ENCODE results near the gene SLC1A2.
A peak's percentile ranks its signal among the peaks of the same experiment; 100 is the strongest.

SLC1A2 gene

DNA sequence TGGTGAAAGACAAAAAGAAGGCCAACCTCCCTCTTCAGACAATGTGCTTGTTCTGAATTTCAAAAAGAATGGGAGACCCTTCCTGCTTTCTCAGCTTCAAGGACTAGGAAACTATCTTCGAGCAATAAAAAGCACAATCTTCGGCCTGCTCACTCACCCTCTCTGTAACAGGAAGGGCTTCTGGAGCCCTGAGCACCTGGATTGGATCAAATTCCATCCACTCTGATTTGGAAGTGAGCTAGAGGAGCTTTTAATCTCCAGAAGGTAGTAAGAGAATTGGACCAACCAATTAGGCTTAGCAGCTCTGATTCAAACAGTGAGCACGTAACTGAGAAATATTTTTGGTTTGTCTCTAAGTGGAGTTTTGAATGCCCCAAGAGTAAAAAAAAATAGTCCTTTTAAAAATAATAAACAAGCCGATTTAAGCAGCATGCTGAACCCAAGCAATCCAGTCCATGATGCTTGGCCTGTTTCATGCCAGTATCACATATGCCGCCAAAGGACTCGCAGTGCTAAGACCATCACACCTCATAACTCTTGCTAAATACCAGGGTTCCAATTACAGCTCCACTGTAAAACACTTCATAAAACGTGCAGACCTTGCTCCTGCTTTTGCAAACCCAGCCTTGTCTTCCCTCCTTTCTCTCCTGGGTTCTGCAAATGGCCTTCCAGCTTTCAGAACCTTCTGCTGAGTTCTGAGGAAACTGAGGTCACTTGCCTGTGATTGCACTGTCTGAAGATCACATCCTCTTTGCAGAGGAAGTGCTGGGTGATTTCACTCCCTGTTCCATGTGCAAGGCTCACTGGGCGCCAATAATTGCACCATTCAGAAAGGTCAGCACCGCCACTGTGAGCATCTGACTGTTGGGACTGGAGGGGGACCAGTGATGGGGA, 74.4 kb downstream of the SLC1A2 start:
- no peaks in the 10 kb centered on the region for H3K9me3 ChIP-seq (ENCODE audit: insufficient read depth, low read length)
- no peak overlapping the region for H3K4me3 ChIP-seq (ENCODE audit: low read length)
- no peak overlapping the region for H3K9ac ChIP-seq (ENCODE audit: low read length)
- TF ChIP-seq, protein P1, sequence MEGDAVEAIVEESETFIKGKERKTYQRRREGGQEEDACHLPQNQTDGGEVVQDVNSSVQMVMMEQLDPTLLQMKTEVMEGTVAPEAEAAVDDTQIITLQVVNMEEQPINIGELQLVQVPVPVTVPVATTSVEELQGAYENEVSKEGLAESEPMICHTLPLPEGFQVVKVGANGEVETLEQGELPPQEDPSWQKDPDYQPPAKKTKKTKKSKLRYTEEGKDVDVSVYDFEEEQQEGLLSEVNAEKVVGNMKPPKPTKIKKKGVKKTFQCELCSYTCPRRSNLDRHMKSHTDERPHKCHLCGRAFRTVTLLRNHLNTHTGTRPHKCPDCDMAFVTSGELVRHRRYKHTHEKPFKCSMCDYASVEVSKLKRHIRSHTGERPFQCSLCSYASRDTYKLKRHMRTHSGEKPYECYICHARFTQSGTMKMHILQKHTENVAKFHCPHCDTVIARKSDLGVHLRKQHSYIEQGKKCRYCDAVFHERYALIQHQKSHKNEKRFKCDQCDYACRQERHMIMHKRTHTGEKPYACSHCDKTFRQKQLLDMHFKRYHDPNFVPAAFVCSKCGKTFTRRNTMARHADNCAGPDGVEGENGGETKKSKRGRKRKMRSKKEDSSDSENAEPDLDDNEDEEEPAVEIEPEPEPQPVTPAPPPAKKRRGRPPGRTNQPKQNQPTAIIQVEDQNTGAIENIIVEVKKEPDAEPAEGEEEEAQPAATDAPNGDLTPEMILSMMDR (IDR thresholded peaks at IDR 0.05; ENCODE audit: low read depth, low read length): no peak
- TF ChIP-seq EZH2phosphoT487 (IDR thresholded peaks at IDR 0.05; ENCODE audit: low read depth): no peak
- H3K4me2 ChIP-seq (ENCODE audit: low read length): peak overlapping the region; percentile 34
- peaks cover 21% of the 10 kb centered on the region for H3K4me1 ChIP-seq (ENCODE audit: low read length)
- no peaks in the 10 kb centered on the region for H3K36me3 ChIP-seq (replicated peaks; ENCODE audit: low read depth, low read length)
- no peaks in the 10 kb centered on the region for H3K79me2 ChIP-seq (ENCODE audit: low read length)
- H3K27ac ChIP-seq (ENCODE audit: low read length): no peak overlapping the region
- H2AFZ ChIP-seq (ENCODE audit: low read depth, low read length): no peak overlapping the region
- H4K20me1 ChIP-seq (ENCODE audit: insufficient read depth, low read length): no peaks in the 10 kb centered on the region
- H3K27me3 ChIP-seq (ENCODE audit: low read depth, low read length): no peaks in the 10 kb centered on the region; the same call in 1 of the 2 replicates

DNA sequence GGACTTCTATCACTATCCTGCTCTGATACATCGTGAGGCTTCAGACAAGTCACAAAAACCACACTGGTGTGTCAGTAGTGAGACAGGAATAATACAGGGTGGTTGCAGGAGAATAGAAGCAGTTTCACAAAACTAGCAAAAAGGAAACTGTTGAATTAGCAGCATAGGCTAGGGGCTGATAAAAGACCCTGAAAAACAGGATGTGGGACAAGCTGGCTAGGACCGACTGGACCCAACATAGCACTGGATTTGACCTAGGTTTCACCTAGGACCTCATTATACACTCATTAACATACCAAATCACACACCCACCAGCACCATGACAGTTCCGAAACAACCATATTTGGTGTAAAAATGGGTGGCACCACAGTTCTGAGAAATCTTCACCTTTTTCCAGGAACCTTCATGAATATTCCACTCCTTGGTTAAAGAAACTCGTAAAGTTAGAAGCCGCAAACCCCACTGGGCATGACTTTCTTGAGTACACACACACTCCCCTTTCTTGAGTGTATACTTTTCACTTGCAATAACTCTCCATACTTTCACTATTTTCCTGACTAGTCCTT, 76.2 kb downstream of the SLC1A2 start:
- no peak overlapping the region for H2AFZ ChIP-seq (ENCODE audit: low read depth, low read length)
- no peaks in the 10 kb centered on the region for H3K36me3 ChIP-seq (replicated peaks; ENCODE audit: low read depth, low read length)
- TF ChIP-seq, protein P1 (IDR thresholded peaks at IDR 0.05; ENCODE audit: low read depth, low read length): no peak
- no peak for TF ChIP-seq EZH2phosphoT487 (IDR thresholded peaks at IDR 0.05; ENCODE audit: low read depth)
- no peaks in the 10 kb centered on the region; the same call in 1 of the 2 replicates for H3K27me3 ChIP-seq (ENCODE audit: low read depth, low read length)
- peaks cover 21% of the 10 kb centered on the region for H3K4me1 ChIP-seq (ENCODE audit: low read length)
- peak overlapping the region; percentile 31 for H3K4me2 ChIP-seq (ENCODE audit: low read length)
- no peak overlapping the region for H3K4me3 ChIP-seq (ENCODE audit: low read length)
- no peaks in the 10 kb centered on the region for H3K79me2 ChIP-seq (ENCODE audit: low read length)
- H3K9ac ChIP-seq (ENCODE audit: low read length): no peak overlapping the region
- no peak overlapping the region for H3K27ac ChIP-seq (ENCODE audit: low read length)
- H4K20me1 ChIP-seq (ENCODE audit: insufficient read depth, low read length): no peaks in the 10 kb centered on the region
- H3K9me3 ChIP-seq (ENCODE audit: insufficient read depth, low read length): no peaks in the 10 kb centered on the region

DNA sequence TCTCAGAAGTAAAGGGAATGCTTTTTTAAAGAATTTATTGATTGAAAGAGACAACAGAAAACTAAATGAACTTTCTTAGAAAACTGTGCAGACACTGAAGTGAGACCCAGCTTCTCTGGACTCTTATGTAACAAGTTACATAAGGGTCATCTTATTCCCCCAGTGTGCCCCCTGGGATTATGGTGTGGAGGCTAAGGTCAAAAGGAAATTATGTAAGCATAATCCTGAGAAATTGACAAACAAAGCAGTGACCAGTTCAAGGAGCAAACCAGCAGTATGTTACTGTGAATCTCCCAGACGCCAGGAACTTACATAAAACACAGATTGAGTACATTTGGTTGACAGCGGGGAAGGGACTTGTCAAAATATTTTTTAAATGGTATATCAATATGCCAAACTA, 78.6 kb downstream of the SLC1A2 start:
- Histone ChIP-seq H3K9ac (ENCODE audit: low read length) (no peak overlapping the region), H3K27me3 (ENCODE audit: low read depth, low read length) (no peaks in the 10 kb centered on the region), H4K20me1 (ENCODE audit: insufficient read depth, low read length) (no peaks in the 10 kb centered on the region), H3K9me3 (ENCODE audit: insufficient read depth, low read length) (no peaks in the 10 kb centered on the region), H3K36me3 (replicated peaks; ENCODE audit: low read depth, low read length) (no peaks in the 10 kb centered on the region), H2AFZ (ENCODE audit: low read depth, low read length) (no peak overlapping the region), H3K27ac (ENCODE audit: low read length) (no peak overlapping the region), H3K4me1 (ENCODE audit: low read length) (peaks cover 21% of the 10 kb centered on the region), H3K4me2 (ENCODE audit: low read length) (no peak overlapping the region), H3K4me3 (ENCODE audit: low read length) (no peak overlapping the region), H3K79me2 (ENCODE audit: low read length) (no peaks in the 10 kb centered on the region)
- no peak for TF ChIP-seq EZH2phosphoT487 (IDR thresholded peaks at IDR 0.05; ENCODE audit: low read depth)
- TF ChIP-seq, protein P1 (IDR thresholded peaks at IDR 0.05; ENCODE audit: low read depth, low read length): no peak

DNA sequence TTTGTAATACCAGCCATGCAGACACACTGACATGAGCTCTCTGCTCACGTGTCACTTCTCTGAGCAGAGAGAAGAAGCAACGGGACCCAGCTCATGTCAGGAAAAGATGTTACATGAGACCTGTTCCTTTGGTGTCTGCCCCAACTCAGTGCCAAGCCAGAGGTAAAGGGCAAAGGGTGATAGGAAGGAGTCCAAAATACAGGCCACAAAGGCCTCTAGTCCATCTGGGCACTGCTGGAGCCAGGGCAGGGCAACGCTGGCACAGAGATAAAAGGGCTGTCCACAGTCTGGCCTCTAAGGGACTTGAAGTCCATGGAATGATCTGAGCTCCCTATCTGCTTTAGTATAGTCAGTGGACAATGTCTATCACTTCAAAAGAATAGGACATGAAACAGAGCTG, 79.3 kb downstream of the SLC1A2 start:
- Histone ChIP-seq H3K4me2 (ENCODE audit: low read length) (no peak overlapping the region), H4K20me1 (ENCODE audit: insufficient read depth, low read length) (no peaks in the 10 kb centered on the region), H3K27ac (ENCODE audit: low read length) (no peak overlapping the region)

More for the DNA sequence above, 79.3 kb downstream of the SLC1A2 start:
- Histone ChIP-seq H3K79me2 (ENCODE audit: low read length) (no peaks in the 10 kb centered on the region), H3K9me3 (ENCODE audit: insufficient read depth, low read length) (no peaks in the 10 kb centered on the region), H3K9ac (ENCODE audit: low read length) (no peak overlapping the region), H2AFZ (ENCODE audit: low read depth, low read length) (no peak overlapping the region), H3K4me3 (ENCODE audit: low read length) (no peak overlapping the region), H3K36me3 (replicated peaks; ENCODE audit: low read depth, low read length) (no peaks in the 10 kb centered on the region), H3K4me1 (ENCODE audit: low read length) (peaks cover 15% of the 10 kb centered on the region), H3K27me3 (ENCODE audit: low read depth, low read length) (no peaks in the 10 kb centered on the region)
- TF ChIP-seq EZH2phosphoT487 (IDR thresholded peaks at IDR 0.05; ENCODE audit: low read depth): no peak
- TF ChIP-seq, protein P1 (IDR thresholded peaks at IDR 0.05; ENCODE audit: low read depth, low read length): no peak
